ENCODE data around the gene RASD2.

DNA sequence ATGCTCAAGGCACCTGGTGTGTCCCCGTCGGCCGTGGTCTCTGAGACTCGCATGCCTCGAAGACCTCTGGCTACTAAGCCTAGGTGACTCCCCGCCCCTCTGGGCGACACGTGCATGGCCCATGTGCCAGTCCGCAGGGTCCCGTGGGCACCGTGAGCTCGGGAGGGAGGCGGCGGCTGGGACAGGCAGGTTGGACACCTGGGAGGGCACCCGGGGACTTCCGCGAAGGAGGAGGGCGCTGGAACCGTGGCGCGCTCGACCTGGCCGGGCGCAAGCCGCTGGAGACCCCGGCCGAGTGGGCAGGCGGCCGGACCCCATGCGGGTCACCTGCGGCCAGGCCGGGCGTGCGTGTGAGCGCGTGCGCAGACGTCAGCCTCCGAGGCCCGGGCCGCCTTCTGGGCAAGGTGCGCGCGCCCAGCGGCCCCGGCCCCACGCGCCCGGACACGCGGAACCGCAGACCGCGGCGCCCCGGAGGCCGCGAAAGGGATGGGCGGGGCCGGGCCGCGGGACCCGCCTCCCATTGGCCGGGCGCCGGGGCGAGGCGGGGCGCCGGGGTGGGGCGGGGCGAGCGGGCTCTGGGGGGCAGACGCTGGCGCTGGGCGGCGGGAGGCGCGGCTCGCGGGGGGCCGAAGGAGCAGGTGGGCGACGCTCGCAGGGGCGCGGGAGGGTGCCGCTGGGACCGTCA is 579 bp upstream of the RASD2 start:
- TF ChIP-seq, protein P1, sequence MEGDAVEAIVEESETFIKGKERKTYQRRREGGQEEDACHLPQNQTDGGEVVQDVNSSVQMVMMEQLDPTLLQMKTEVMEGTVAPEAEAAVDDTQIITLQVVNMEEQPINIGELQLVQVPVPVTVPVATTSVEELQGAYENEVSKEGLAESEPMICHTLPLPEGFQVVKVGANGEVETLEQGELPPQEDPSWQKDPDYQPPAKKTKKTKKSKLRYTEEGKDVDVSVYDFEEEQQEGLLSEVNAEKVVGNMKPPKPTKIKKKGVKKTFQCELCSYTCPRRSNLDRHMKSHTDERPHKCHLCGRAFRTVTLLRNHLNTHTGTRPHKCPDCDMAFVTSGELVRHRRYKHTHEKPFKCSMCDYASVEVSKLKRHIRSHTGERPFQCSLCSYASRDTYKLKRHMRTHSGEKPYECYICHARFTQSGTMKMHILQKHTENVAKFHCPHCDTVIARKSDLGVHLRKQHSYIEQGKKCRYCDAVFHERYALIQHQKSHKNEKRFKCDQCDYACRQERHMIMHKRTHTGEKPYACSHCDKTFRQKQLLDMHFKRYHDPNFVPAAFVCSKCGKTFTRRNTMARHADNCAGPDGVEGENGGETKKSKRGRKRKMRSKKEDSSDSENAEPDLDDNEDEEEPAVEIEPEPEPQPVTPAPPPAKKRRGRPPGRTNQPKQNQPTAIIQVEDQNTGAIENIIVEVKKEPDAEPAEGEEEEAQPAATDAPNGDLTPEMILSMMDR (conservative IDR thresholded peaks at IDR 0.05 in 1 of 2, IDR thresholded peaks at IDR 0.05 in 1 of 2; ENCODE audit: low read depth in 1 of 2, low read length in 2 of 2): no peak
- no peak for TF ChIP-seq EZH2 (IDR thresholded peaks at IDR 0.05; ENCODE audit: low read length, missing control alignments)

Measured in fibroblast of lung (primary cell).